ENCODE data around the gene RCAN3. TPM values are rescaled to one million over a fixed set of nuclear protein-coding genes. Genes with fewer than 3 reads are reported as not detected.

Gene RCAN3
- total RNA-seq, 4 donors from 2014 or later, result 2.6 to 22.1 (median 7.3) TPM

DNA sequence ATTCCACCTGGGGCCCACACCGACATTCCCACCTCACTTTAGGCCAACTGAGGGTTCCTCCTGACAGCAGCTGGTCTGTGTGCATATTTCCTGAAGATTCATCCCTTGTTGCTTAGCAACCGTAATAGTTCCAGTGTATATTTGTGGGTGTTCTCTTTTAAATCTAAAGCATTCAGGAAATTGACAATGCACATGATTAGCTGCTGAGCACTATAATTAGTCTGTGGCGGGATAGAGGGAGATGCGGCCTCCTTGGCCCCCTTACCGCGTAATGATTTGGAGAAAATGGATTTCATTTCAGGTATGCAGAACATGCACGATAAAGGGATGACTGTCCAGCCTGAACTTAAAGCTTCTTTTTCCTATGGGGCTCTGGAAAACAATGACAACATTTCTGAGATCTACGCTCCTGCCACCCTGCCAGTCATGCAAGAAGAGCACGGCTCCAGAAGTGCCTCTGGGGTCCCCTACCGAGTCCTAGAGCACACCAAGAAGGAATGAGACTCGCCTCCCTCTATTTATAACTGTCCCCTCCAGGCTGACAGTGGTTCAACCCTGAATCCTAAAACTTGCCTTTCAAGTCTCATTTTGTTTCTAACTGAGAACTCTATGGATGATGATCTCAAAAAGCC lies 33.8 kb upstream of the RCAN3 start:
- intact Hi-C loops (cut with DNase I; ENCODE audit: low total_unique reads), result no loop called here
- Histone ChIP-seq H3K4me3 (no peak overlapping the region), H3K36me3 (no peaks in the 10 kb centered on the region)

DNA sequence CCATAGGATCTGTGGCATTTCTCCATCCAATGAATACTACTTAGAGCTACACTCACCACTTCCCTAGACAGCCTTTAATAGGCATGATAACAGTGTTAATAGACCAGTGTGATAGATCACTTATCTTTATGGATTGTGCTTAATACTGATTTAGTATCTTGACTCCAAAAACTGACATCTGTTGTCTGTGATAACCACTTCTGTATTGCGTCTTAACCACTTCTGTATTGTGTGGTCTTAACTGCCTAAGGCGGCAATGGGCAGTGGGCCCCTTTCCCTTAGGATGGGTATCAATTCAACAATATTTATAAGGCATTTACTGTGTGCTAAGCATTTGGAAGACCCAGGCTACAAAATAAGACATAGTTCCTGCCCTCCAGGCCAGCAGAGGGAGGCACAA lies 32.0 kb upstream of the RCAN3 start:
- intact Hi-C loops (cut with DNase I; ENCODE audit: low total_unique reads), result no loop called here
- no peak for DNase-seq

More for the DNA sequence above, 33.8 kb upstream of the RCAN3 start:
- no peak for DNase-seq
- no peaks in the 10 kb centered on the region for H3K9me3 ChIP-seq
- H3K4me1 ChIP-seq, result no peaks in the 10 kb centered on the region
- H3K27me3 ChIP-seq, result no peaks in the 10 kb centered on the region
- no peak overlapping the region for H3K27ac ChIP-seq
- TF ChIP-seq, protein P1, sequence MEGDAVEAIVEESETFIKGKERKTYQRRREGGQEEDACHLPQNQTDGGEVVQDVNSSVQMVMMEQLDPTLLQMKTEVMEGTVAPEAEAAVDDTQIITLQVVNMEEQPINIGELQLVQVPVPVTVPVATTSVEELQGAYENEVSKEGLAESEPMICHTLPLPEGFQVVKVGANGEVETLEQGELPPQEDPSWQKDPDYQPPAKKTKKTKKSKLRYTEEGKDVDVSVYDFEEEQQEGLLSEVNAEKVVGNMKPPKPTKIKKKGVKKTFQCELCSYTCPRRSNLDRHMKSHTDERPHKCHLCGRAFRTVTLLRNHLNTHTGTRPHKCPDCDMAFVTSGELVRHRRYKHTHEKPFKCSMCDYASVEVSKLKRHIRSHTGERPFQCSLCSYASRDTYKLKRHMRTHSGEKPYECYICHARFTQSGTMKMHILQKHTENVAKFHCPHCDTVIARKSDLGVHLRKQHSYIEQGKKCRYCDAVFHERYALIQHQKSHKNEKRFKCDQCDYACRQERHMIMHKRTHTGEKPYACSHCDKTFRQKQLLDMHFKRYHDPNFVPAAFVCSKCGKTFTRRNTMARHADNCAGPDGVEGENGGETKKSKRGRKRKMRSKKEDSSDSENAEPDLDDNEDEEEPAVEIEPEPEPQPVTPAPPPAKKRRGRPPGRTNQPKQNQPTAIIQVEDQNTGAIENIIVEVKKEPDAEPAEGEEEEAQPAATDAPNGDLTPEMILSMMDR (IDR thresholded peaks at IDR 0.05), result no peak
- no peak for TF ChIP-seq POLR2A (IDR thresholded peaks at IDR 0.05)

DNA sequence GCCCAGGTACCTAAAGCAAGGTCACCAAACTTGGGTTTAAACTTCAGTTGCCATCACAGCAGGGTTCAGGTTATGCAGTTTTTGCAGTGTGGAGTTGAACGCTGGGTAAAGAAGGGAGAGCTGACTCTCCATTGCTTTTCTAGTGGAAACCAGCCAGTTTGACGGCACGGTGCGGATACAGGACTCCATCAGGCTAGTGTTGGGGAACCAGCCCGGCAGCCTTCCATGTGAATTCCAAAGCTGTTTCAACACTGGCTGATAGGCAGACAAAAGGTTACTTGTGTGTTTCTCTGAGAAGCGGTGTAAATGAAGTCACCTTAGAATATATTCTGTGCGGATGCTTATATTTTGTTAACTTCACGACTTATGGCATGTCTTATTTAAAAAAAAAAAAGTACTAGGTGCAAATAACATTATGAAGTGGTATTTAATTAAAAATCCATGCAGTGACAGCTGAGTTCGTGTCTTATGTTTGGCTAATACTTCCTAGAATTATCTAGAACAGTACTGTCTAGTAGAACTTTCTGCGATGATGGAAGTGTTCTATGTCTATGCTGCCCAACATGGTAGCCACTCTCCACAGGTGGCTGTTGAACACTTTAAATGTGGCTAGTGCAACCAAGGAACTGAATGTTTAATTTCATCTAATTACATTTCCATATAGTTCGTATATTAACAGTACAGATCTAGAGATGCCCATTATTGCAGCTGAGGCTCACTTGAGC lies 29.9 kb upstream of the RCAN3 start:
- Histone ChIP-seq H3K36me3 (no peaks in the 10 kb centered on the region), H3K4me3 (no peak overlapping the region), H3K9me3 (no peaks in the 10 kb centered on the region), H3K4me1 (no peaks in the 10 kb centered on the region), H3K27ac (no peak overlapping the region), H3K27me3 (no peaks in the 10 kb centered on the region)
- intact Hi-C loops (cut with DNase I; ENCODE audit: low total_unique reads), result no loop called here
- TF ChIP-seq POLR2A (IDR thresholded peaks at IDR 0.05), result no peak
- TF ChIP-seq, protein P1 (IDR thresholded peaks at IDR 0.05), result no peak
- DNase-seq, result no peak

More for the DNA sequence above, 32.0 kb upstream of the RCAN3 start:
- Histone ChIP-seq H3K4me1 (no peaks in the 10 kb centered on the region), H3K4me3 (no peak overlapping the region), H3K27ac (no peak overlapping the region), H3K27me3 (no peaks in the 10 kb centered on the region), H3K9me3 (no peaks in the 10 kb centered on the region), H3K36me3 (no peaks in the 10 kb centered on the region)
- TF ChIP-seq, protein P1 (IDR thresholded peaks at IDR 0.05), result no peak
- TF ChIP-seq POLR2A (IDR thresholded peaks at IDR 0.05), result no peak

DNA sequence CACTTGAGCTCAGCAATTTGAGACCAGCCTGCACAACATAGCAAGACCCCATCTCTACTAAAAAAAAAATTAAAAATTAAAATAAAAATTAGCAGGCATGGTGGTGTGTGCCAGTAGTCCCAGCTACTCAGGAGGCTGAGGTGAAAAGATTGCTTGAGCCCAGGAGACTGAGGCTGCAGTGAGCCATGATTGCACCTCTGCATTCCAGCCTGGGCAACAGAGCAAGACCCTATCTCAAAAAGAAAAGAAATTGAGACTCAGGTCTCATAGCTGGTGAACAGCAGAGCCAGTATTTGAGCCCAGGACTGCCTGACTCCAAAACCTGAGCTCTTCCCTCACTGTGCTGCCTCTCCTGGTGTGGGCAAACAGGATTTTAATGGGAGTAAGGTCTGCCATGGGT lies 28.4 kb upstream of the RCAN3 start:
- H3K9me3 ChIP-seq, result no peaks in the 10 kb centered on the region
- H3K4me3 ChIP-seq, result no peak overlapping the region
- no peak for TF ChIP-seq POLR2A (IDR thresholded peaks at IDR 0.05)
- TF ChIP-seq, protein P1 (IDR thresholded peaks at IDR 0.05), result no peak
- H3K4me1 ChIP-seq, result no peaks in the 10 kb centered on the region
- intact Hi-C loops (cut with DNase I; ENCODE audit: low total_unique reads), result no loop called here
- no peak for DNase-seq
- no peaks in the 10 kb centered on the region for H3K27me3 ChIP-seq
- no peak overlapping the region for H3K27ac ChIP-seq
- no peaks in the 10 kb centered on the region for H3K36me3 ChIP-seq

DNA sequence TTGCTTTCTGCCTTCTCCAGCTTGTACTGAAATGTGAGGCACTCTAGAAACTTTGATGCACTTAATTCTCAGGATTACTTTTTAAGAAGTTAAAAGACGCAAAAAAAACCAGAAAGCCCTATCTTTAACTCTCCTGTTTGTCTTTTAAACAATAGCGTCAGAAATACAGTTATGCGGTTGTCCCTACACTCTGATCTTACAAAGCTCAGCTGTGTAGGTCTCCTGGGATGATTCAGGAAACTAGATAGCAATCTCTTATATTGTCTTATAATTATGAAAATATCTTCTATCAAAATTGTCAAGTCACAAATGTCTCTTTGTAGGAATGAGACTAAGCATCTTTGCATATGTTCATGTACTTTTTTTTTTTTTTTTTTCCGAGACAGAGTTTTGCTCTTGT lies 26.9 kb upstream of the RCAN3 start:
- no peaks in the 10 kb centered on the region for H3K36me3 ChIP-seq
- TF ChIP-seq POLR2A (IDR thresholded peaks at IDR 0.05), result no peak
- TF ChIP-seq, protein P1 (IDR thresholded peaks at IDR 0.05), result no peak
- H3K9me3 ChIP-seq, result no peaks in the 10 kb centered on the region
- H3K27me3 ChIP-seq, result no peaks in the 10 kb centered on the region
- intact Hi-C loops (cut with DNase I; ENCODE audit: low total_unique reads), result no loop called here
- H3K4me3 ChIP-seq, result no peak overlapping the region
- DNase-seq, result no peak
- H3K4me1 ChIP-seq, result no peaks in the 10 kb centered on the region
- no peak overlapping the region for H3K27ac ChIP-seq

All from uterus (tissue), 4 donors.